Activated CD4-positive, alpha-beta T cell treated with anti-CD3 and anti-CD28 coated beads, Interleukin-2, amount 50 U/mL, for 24 hours (primary cell): ENCODE measurements around the gene KDM4C.
"Not testable (repeated sequence)": the region's sequence is repeated elsewhere in the genome, so short reads cannot be mapped to it uniquely, and the experiment has no call there.

Experiments
- DNase-seq, 2 donors: peaks; one replicate each; pipeline ENCODE4 v3.0.0-alpha.2; 2020; ENCODE audit warnings: low read depth in 1 of 2, low spot score in 1 of 2

Gene KDM4C

DNA sequence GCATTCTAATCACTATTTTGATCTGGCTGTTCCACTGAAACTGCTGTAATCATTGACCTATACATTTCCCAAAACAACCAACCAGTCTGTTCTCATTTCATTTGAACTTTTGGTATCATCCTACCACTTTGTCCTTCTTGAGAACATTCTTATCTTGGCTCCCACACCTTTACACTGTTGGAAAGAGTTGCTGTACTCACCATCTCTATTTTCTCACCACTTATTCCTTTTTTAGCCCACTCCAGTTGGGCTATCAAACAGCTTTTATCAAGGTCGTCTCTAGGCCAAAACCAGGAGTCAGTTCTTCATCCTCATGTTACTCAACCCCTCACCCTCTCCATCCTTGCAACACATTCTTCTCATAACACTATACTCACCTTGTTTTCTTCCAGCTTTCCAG is 170.1 kb downstream of the KDM4C start:
- DNase-seq = no peak

DNA sequence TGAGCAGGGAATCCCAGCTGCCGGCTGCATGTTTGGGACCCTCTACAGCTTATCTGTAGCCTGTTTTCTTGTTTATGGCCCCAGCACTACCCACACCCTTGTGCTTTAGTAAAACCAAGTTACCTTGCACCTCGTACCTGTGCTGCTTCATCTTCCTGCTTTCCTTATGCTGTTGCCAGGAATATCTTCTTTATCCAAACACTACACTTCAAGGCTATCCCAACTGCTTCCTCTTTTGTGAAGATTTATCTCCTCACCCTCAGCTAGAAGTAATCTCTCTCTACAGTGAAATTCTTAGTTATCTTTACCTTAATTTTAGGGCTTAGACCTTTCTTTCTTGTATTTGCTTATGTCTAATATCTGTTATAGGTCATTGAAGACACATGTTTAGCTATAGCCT is 171.1 kb downstream of the KDM4C start:
- DNase-seq = no peak

DNA sequence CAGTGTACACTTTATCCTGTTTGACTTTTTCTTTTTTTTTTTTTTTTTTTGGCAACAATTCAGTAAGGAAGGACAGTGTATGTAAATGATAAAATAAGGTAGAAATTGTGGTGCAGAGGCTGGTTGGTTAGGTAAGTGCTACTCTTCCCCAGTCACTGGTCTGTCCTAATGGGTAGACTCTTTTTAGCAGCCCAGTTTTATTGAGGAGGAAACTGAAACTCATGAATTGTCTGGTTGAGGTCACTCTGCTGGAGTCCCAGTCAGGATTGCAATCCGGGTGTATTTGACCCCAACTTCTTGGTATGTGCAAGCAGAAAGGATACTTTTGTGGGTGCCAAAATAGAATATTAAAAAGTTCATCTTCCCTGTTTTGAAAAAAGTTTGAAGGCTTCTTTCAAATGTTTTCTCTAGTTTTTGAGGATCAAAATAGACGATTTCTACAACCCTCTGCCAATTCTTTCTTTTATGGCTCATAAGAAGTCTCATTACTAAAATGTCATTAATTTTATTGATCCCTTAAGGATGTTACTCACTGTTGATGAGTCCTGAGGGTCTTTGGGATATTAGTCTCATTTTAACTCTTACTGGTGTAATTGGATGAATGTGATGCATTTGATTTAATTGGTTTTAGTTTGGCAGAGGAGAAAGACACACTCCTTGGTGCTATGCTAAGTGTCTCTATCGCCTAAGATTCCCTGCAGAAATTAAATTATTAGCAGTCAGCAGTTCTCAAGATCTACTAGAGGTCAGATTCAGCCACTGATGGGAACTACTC is 171.9 kb downstream of the KDM4C start:
- DNase-seq = no peak

DNA sequence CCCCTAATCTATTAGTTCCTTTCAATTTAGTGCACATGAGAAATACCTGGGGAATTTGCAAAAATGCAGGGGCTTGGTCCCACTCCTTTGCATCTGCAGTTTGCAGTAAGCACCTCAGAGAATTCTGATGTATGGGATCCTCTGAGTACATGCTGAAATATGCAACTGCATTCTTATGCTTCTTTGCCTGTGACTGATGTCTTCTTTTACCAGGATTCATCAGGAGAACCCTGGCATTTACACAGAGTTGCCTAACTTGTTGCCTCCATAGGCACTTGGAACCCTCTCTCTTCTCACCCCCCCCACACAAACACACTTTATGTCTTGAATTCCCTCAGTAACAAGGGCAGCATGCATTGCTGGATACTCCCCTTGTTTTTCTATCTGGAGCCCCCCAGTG is 173.1 kb downstream of the KDM4C start:
- no peak for DNase-seq

DNA sequence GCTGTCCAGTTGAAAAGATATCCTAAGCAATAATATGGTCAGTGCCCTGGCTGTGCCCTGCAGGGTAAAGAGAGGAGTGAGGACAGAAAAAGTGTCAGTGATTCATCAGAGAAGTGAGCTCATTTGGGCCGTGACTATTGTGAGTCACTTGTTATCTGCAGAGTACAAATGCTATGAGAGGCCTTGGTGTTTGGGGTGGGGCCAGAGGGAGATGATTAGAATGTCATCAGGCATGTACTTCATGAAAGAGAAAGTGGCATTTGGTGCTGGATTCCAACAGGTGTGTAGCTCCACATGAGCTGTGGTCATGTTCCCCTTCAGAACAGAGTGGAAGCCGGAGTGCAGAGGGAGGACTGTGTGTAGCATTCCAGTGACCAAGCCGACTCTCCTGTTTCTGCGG is 174.1 kb downstream of the KDM4C start:
- peak in 1 of 2 donors; percentile 20 for DNase-seq

DNA sequence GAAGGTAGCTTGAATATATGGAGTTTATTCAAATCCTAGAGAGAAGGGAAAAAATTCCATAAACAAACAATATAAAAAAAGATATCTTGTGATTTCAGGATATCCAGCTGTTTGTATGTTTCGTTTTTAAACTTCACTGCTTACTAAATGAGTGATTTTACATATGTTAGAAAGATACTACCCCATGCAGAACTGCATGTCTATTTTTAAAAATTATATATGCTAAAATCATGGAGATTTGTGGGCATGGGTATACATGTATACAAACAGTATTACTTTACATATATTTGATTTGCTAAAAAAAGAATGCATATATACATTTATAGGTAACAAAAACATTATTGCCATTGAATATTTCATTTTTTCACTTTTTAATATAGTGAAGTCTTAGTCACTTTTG is 178.3 kb downstream of the KDM4C start:
- DNase-seq = no peak

DNA sequence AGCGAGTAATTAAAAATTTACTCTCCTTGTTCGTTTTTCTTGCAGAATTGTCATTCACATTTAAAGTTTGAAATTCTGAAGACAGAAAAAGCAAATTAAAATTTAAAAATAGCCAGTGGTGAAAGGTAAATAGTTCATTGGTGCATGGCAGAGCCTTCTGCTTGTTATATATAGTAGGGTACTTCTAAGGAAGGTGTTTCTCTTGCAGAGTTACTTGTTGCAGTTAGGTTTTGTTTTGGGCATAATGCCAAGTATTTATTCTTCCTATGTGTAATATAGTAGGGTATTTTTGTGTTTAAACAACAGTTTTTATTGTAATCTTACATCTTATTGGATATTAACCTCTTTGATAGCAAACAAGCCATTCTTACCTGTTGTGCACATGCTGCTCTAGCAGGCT is 179.4 kb downstream of the KDM4C start:
- DNase-seq = no peak

DNA sequence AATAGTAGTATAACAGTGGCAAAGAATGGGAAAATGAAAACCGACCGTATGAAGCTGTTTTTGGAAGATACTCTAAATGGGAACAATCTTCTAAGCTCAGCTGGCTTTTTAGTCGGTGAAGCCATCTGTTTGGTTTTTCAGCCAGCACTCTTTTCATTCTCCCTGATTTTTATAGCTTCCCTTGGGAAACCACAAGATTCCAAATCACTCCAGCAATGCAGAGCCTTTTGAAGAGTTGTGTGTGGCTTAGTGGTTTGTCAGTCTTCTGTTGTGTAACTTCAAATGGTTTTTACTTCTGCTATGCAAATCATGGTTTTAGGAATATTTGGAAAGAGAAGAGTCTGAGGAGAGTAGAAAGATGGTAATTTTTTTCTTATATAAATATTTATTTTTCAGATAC is 180.7 kb downstream of the KDM4C start:
- DNase-seq = no peak

DNA sequence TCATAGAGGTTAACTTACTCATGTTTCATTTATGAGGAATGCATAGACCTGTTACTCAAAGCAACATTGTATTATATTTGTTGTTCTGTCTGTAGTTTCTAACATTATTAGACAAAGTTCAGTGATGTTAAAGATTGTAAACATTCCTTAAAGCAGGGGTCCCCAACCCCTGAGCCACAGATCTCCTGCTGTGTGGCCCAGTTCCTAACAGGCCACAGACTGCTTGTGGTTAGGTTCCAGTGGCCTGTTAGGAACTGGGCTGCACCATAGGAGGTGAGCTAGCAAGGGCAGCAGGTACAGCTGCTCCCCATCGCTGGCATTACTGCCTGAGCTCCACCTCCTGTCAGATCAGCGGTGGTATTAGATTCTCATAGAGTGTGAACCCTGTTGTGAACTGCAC is 181.1 kb downstream of the KDM4C start:
- no peak for DNase-seq

DNA sequence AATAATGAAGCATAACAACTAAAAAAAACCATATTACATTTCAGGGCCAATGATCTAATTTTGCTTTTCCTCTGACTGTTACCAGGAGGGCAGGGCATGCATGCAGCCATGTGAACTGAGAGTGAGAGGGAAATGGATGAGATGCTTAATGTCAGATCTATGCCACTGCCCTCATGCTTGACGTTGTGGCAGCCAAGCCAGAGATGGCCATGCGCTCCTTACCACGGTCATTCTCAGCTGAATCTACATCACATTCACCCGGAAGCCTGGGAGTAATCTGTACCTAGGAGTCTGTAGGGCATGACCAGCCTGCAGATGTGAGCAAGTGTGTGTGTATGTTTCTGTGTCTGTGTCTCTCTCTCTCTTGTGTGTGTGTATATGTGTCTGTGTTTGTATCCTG is 183.7 kb downstream of the KDM4C start:
- DNase-seq = no peak

DNA sequence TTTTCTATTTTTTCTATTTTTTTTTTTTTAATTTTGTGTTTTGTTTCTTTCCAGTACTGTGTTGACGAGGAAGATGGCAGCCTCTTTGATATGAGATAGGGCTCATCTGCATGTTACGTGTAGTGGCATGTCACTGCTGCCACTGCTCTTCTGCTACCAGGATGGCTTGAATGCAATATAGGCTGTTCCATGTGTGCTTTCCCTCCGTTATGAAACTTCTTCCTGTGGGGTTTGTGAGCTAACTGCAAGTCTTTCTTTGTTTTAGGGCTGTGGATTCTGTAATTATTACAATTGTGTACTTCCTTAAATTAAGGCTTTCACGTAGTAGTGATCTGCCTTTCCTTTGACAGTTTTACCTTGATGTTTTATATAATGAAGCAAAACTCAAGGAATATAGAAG is 184.6 kb downstream of the KDM4C start:
- no peak for DNase-seq

DNA sequence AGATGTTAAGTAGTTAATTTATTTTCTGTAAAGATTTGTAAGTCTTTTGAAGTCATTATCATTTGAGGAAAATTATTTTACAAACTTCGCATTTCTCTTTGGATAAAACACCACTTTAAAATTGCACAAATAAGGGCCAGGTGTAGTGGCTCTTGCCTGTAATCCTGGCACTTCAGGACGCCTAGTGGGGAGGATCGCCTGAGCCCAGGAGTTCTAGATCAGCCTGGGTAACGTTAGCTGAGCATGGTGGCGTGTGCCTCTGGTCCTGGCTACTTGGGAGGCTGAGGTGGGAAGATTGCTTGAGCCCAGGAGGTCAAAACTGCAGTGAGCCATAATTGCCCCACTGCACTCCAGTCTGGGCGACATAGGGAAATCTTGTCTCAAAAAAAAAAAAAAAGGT is 185.5 kb downstream of the KDM4C start:
- no peak for DNase-seq

DNA sequence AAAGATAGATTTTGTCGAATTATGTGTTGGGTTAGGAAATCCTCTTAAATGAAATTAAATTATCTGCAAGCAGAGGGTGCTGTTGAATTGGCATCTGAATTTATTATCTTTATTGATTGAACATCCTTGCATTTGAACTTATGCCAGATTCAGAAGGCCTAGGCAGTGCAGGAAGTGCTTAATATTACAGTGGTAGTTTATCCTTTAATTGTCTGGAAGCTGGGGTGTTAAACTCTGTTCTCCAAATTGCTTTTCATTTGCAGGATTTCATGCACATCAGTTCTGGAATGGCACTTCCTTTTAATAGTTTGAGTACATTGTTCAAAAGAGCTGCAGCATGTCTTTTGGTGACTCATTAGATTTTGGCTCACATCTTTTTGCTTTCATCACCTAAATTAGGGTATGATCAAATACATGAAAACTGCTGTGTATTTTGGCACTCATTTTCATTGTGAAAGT is 186.3 kb downstream of the KDM4C start:
- DNase-seq = no peak

DNA sequence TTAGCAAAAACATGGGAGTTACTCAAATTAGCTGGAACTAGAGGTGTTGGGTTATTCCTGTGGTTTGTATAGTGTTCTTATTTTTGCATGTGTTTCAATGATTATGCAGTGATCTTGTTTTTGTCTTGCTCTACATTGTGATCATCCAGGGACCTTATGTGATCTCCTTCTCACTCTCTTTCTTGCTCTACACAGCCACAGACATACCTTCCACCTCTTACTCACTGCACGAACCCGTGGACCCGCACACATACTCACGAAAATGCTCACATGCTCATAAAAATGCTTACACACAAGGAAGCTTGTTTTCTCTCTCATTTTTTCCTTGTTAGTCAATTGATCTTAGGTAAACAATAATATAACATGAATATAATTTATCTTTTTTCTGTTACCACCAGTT is 187.1 kb downstream of the KDM4C start:
- DNase-seq = no peak

DNA sequence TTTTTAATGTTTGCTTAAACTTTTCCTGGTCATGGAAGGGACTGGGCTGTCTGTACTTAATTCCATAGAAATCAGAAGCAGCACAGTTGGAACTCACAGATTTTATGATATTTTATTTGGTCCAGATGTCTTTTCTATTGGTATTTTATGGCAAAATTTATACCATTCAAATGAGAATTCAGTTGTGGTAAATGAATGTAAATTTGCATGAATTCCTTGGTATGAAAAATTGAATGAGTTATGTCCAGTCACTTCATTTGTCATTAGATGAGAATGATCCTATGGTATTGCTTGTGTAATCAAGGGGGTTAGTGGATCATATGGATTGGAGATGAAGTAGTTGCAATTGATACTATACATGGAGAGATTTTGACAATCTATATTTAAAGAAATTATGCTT is 188.0 kb downstream of the KDM4C start:
- no peak for DNase-seq

DNA sequence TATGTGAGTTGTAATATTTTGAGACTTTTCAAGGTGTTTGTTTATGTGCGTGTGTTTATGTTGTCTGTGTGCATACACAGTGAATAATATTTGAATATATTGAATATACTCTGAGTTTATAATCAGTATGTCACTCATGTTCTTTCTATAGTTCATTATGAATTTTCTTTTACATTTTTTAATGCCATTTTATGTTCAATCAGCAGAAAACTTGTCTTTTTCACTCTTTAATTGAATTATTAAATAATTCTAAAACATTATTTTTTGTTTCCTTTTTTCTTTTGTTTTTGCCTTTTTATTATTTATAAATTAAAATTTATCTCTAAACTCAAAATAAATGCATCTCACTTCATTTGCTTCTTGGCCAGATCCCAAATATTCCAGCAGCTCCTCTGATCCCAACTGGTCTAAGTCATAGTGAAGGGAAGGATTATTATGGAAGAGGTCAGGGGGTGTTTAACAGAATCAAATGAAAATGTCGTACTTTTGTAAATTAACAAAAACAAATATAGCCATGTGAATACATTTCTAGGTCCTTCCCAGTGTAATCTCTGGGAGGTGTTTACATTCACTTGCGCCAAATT is 188.9 kb downstream of the KDM4C start:
- no peak for DNase-seq

DNA sequence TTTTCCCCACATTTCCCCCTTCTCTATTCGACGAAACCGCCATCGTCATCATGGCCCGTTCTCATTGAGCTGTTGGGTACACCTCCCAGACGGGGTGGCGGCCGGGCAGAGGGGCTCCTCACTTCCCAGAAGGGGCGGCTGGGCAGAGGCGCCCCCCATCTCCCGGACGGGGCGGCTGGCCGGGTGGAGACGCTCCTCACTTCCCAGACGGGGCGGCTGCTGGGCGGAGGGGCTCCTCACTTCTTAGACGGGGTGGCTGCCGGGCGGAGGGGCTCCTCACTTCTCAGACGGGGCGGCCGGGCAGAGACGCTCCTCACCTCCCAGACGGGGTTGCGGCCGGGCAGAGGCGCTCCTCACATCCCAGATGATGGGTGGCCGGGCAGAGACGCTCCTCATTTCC is 191.1 kb downstream of the KDM4C start:
- not testable (repeated sequence) for DNase-seq

DNA sequence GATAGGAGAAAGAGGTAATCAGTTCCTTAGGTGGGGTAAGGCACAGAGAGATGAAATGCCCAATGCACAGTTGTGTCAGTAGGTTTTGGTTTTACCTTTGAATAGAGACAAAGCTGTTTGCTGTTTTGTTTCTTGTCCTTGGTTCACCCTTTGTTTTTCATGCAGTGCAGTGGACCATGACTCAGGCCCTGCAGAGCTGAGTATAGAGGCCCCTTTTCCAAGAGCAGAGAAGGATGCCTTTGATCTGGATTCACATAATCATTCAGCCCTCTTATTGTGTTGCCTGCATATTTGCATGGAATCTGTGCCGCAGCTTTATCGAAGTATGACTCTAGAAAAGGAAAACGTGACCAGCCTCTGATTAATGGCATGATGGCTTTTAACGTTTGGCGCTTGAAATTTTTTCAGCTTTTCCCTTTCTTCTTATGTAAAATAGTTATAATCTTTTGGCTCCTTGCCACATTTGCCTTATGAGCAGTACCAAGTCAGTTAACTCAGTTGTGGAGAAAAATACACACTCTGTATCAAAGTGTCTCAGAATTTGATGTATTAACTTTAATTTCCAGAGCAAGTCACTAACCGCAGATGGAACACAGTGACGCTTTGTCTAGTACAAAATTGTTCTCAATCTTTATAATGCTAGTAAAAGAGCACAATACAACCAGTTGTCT is 197.6 kb downstream of the KDM4C start:
- DNase-seq = no peak

DNA sequence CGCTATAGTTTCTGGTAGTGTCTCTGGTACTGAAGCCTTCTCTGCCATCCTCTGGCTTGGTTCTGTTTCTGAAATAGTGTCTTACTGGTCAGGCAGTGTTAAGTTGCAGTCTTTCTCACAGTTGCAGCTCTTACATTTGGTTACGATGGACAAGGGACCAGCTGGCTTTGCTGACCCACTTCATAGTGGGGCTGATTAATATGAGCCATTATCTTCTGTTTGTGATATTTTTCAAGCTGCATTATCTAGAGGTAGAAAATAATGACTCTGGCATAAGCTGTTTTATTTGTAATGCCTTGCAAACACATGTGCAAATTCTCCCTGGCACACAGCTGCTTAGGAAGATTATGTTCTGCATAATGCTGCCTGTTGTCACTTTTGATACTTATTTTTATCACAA is 199.1 kb downstream of the KDM4C start:
- no peak for DNase-seq

DNA sequence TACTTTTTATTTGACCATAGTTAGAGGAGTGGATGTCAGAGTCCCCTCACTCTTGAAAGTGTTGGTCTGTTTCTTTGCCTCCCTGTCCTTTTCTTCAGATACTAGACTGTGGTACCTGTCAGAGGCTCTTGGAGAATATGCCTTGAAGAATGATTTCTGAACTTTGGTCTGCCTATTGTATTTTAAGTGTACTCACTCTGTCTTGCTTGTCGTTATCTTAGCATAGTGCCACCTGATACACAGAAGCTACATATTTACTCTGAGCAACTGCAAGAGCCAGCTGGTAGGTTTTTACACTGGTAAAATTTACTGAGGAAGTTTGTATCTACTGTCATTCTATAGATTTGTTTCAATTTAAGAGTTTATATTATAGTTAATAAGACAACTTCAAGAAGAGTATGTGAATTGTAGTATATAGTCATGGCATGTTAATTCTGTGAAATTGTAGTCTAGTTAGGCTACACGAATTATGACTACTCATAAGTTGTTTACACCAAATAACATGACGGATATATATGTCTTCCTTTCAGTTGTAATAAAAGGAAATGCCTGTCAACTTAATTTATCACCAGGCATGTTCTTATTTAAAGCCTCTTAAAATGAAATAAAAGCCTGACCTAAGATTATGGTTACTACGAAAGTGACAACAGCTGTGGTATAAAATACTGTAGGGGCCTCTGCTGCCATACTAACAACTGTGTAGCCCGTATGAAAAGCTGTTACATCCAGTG is 201.7 kb downstream of the KDM4C start:
- DNase-seq = no peak

DNA sequence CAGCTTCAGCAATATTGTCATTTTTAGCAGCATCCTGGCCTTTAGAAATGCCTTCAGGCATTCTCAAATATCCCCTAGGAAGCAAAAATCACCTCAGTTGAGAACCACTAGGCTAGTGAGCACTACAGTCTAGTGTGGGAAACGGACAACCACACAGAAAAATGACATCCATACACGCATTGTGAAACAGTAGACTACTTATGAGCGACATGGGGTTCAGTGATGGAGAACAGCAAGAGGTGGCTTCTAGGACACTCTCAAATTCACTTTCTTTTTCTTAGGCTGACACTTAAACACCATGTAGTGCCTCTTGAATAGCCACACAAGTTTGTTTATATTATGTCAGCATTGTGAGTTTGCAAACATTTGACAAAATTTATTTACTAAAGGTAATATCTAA is 203.0 kb downstream of the KDM4C start:
- DNase-seq = no peak
